Osteoblast (primary cell): Measurements from ENCODE around the gene KCNJ11. TPM values are rescaled to one million over a fixed set of nuclear protein-coding genes. Genes with fewer than 3 reads are reported as not detected.

Source experiments
- DNase-seq: peaks from one replicate; pipeline ENCODE4 v3.0.0; 2011; ENCODE audit warnings: low spot score, mixed read lengths; ENCODE audit not compliant: insufficient read length; ENCODE audit errors: missing footprints
- H2AFZ ChIP-seq: 2 replicates; pipeline ENCODE4 v1.6.0; 2011; ENCODE audit warnings: mild to moderate bottlenecking, low read length
- H3K27ac ChIP-seq: 2 replicates; pipeline ENCODE4 v1.5.1; 2011; ENCODE audit warnings: mild to moderate bottlenecking, low read depth, low read length, moderate library complexity
- H3K27me3 ChIP-seq: 2 replicates; pipeline ENCODE4 v1.6.0; 2012; ENCODE audit warnings: mild to moderate bottlenecking, control low read depth, inconsistent platforms, low read length, moderate library complexity; ENCODE audit not compliant: insufficient read depth
- H3K36me3 ChIP-seq: 2 replicates; pipeline ENCODE4 v1.5.1; 2011; ENCODE audit warnings: mild to moderate bottlenecking, low read length, control low read depth, moderate library complexity; ENCODE audit not compliant: insufficient read depth
- H3K4me1 ChIP-seq: 2 replicates; pipeline ENCODE4 v1.5.1; 2011; ENCODE audit warnings: mild to moderate bottlenecking, low read length, control low read depth, moderate library complexity; ENCODE audit not compliant: insufficient read depth
- H3K4me2 ChIP-seq: 2 replicates; pipeline ENCODE4 v1.6.0; 2011; ENCODE audit warnings: mild to moderate bottlenecking, low read length; ENCODE audit not compliant: insufficient read depth
- H3K4me3 ChIP-seq: fragments of 200-600 bp; sonication (generic); 3 replicates; pipeline ENCODE4 v1.5.1; 2012; ENCODE audit warnings: mild to moderate bottlenecking, low read length, inconsistent platforms; ENCODE audit not compliant: insufficient read depth
- H3K79me2 ChIP-seq: 2 replicates; pipeline ENCODE4 v1.6.0; 2012; ENCODE audit warnings: mild to moderate bottlenecking, low read length, control low read depth, inconsistent platforms; ENCODE audit not compliant: insufficient read depth
- H3K9me3 ChIP-seq: 2 replicates; pipeline ENCODE4 v1.5.1; 2011; ENCODE audit warnings: low read depth, low read length, control low read depth
- H4K20me1 ChIP-seq: 2 replicates; pipeline ENCODE4 v1.6.0; 2012; ENCODE audit warnings: mild to moderate bottlenecking, low read length, control low read depth; ENCODE audit not compliant: insufficient read depth
- CTCF ChIP-seq: IDR thresholded peaks from 2 replicates; pipeline ENCODE4 v1.5.1; 2011; ENCODE audit warnings: mild to moderate bottlenecking, low read depth, low read length, moderate library complexity; ENCODE audit errors: extremely low read depth
- total RNA-seq: library from RNA; depleted of rRNA; stranded (reverse); fragments of >200 nt; gene quantifications from 2 replicates; pipeline ENCODE4 v1.2.3, GENCODE V29; 2012

KCNJ11 gene
- total RNA-seq, 1 donor = under 0.01 TPM

- H3K4me2 ChIP-seq = no peak overlapping the region
- H3K4me1 ChIP-seq = peaks cover 9% of the 10 kb centered on the region
- H4K20me1 ChIP-seq = no peaks in the 10 kb centered on the region
- H3K9me3 ChIP-seq = no peaks in the 10 kb centered on the region
- H3K27ac ChIP-seq = no peak overlapping the region
- H3K27me3 ChIP-seq = peaks cover 12% of the 10 kb centered on the region
- H3K36me3 ChIP-seq = no peaks in the 10 kb centered on the region
- no peak overlapping the region for H2AFZ ChIP-seq
- no peaks in the 10 kb centered on the region for H3K79me2 ChIP-seq
- DNase-seq = no peak
- no peak overlapping the region for H3K4me3 ChIP-seq
- TF ChIP-seq CTCF = no peak
These were observed 12.9 kb upstream of the KCNJ11 start for GRCh38 chr11:17401316-17401715.

GRCh38 chr11:17400048-17400775, 11.8 kb upstream of the KCNJ11 start:
- no peak overlapping the region for H2AFZ ChIP-seq
- TF ChIP-seq CTCF = no peak
- no peaks in the 10 kb centered on the region for H3K36me3 ChIP-seq
- H3K27me3 ChIP-seq = peaks cover 12% of the 10 kb centered on the region
- H3K9me3 ChIP-seq = no peaks in the 10 kb centered on the region
- no peak overlapping the region for H3K27ac ChIP-seq
- no peaks in the 10 kb centered on the region for H4K20me1 ChIP-seq
- H3K4me2 ChIP-seq = no peak overlapping the region
- no peaks in the 10 kb centered on the region for H3K4me1 ChIP-seq
- no peak for DNase-seq
- no peak overlapping the region for H3K4me3 ChIP-seq
- H3K79me2 ChIP-seq = no peaks in the 10 kb centered on the region

GRCh38 chr11:17399236-17399635, 10.8 kb upstream of the KCNJ11 start:
- Histone ChIP-seq H2AFZ (no peak overlapping the region), H3K4me1 (no peaks in the 10 kb centered on the region), H4K20me1 (no peaks in the 10 kb centered on the region), H3K36me3 (no peaks in the 10 kb centered on the region), H3K4me2 (no peak overlapping the region), H3K27me3 (peaks cover 12% of the 10 kb centered on the region), H3K79me2 (no peaks in the 10 kb centered on the region), H3K4me3 (no peak overlapping the region), H3K27ac (no peak overlapping the region), H3K9me3 (no peaks in the 10 kb centered on the region)
- no peak for DNase-seq
- TF ChIP-seq CTCF = no peak

- no peaks in the 10 kb centered on the region for H3K4me1 ChIP-seq
- no peak overlapping the region for H2AFZ ChIP-seq
- H3K79me2 ChIP-seq = no peaks in the 10 kb centered on the region
- peaks cover 12% of the 10 kb centered on the region for H3K27me3 ChIP-seq
- no peaks in the 10 kb centered on the region for H3K36me3 ChIP-seq
- H3K9me3 ChIP-seq = no peaks in the 10 kb centered on the region
- H3K4me2 ChIP-seq = no peak overlapping the region
- no peak for TF ChIP-seq CTCF
- no peak for DNase-seq
- no peak overlapping the region for H3K27ac ChIP-seq
- no peaks in the 10 kb centered on the region for H4K20me1 ChIP-seq
- H3K4me3 ChIP-seq = no peak overlapping the region
These were observed 9.0 kb upstream of the KCNJ11 start for GRCh38 chr11:17397311-17398002.
